Right lung (tissue), 5 donors: ENCODE results near the gene NLRC3. TPM values are rescaled to one million over a fixed set of nuclear protein-coding genes. Genes with fewer than 3 reads are reported as not detected.

Source experiments
- DNase-seq, 2 donors: peaks; one replicate each; pipeline ENCODE4 v3.0.0-alpha.2; 2013
- polyA plus RNA-seq, 5 donors: library from polyadenylated mRNA; unstranded; fragments of 120-200 nt; gene quantifications; one replicate each; pipeline versions ENCODE4 v1.2.1 to v1.2.3, GENCODE V29; 2013; ENCODE audit warnings: inconsistent platforms in 1 of 5, low replicate concordance in 1 of 5; ENCODE audit not compliant: insufficient read length in 5 of 5, insufficient read depth in 1 of 5

Gene NLRC3
- polyA plus RNA-seq, 5 donors, result 2.5 to 4.1 (median 3.7) TPM

DNA sequence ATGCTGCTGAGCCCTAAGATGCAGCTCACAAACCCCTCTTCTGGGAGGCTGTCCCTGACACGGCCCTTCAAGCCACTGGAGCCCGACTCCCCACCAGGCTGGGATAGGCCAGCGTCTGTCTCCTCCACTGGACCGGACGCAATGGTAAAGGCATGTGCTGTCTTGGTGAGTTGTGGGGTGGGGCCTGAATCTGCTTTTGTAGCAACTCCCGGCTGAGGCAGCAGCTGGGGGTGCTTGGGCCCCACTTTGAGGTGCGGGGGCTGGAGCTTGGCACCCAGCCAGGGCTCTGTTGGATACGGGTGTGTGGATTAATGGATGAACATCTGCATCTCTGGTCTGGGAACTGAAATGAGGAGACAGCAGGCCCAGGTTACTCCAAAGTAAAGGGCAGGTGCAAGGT lies 3.5 kb upstream of the NLRC3 start:
- DNase-seq, result no peak

DNA sequence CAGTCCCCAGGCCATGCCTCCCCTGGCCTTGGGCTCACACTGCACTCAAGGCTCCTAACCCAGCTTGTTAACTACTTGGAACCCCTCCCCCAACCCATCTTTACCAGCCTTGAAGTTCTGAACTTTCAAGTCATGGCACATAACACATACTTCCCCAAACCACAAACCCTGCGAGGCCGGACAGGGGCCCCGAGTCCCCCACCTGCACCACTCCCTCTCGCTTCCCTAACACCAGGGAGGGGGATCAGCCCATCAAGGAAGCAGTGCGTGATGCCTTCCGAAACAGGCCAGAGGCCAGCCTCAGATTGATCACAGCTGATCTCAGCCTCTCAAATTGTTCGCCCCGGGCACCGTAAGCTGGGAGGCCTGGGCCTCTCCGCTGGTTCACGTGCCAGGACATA lies 3.0 kb upstream of the NLRC3 start:
- no peak for DNase-seq

DNA sequence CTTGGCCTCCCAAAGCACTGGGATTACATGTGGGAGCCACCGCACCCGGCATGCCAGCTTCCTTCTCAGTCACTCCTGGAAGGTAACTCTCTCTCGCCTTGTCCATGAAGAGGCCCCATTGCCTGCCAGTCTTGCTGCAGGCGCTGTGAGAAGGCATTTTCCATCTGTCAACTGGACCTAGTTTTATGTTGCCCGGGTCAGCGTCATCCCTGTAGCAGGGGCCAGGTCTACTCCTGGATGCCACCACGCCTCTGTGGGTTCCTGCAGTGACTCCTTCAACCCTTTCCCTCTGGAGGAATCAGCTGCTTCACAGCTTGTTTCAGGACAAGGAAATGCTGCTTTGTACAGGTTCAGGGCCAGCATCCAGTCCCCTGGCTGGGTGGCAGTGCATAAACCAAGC lies 2.6 kb upstream of the NLRC3 start:
- DNase-seq, result no peak

DNA sequence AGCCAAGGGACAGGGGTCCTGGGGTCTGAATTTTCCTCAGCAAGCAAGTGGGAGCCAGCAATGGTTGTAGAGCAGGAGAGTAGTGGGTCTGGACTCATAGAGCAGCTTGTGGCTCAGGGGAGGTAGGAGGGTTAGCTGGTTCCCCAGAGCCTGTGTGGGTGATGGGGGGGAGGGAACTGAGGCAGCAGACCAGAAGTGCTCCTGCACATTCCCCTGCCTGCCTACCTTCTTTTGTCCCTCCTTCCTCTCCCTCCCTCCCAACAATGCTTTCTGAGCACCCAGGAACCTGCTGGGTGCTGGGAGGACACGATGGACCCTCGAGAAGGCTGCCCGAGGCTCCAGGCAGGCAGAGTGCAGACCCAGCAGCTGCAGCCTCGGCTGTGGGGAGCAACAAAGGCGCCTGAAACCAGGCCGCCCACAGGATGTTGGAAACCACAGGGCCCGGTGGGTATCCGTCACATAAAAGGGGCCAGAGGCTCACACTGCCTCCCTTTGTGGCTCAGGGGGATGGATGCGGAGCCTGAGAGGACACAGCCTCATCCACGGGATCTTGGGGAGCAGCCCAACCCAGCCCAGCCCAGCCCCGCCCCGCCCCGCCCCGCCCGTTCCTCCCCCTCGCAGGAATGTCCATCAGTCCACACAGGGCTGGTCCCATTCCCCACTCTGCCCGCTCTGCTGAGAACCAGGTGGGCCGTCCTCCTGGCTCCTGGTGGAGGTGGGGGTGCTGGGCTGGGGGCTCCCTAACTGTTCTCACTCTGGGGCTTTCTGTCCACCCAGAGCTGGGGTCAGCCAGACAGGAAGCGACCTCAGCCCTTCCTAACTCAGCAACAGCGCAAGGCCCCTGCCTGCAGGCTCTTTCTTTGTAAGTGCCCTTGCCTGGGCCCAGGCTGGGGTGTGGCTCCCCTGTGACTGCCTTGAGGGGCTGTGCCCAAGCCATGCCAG lies 1.7 kb upstream of the NLRC3 start:
- no peak for DNase-seq

DNA sequence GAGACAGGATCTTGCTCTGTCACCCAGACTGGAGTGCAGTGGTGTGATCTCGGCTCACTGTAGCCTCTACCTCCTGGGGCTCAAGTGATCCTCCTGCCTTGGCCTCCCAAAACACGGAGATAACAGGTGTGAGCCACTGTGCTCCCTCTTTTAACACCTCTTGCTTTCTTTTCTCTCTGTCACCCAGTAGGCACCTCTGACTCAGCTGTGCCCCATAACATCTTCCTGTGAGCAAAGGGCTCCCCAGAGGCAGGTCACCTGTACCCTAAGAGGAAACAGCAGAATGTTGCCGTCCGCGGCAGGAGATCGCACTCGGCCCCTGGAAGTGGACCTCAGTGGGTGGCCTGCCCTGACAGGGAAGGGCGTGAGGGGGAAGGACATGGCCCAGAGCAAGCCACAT lies 918 bp upstream of the NLRC3 start:
- no peak for DNase-seq

DNA sequence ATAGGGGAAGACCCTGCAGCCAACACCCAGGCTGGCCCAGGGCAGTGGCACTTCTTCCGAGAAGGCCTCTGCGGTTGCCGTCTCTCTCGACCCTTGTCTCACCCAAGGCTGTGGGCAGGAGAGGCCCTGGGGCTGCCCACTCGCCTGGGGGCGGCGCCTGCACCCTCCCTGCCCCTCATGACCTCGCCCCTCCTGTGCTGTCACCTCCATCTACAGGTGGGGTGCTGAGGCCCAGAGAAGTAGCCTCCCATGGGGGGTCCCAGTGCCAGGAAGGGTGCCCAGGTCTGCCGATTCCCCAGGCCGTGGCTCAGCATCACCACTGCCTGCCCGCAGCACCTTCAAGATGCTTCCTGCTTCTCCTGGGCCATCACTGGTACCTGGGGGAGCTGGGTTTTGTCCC lies 992 bp downstream of the NLRC3 start:
- no peak for DNase-seq

DNA sequence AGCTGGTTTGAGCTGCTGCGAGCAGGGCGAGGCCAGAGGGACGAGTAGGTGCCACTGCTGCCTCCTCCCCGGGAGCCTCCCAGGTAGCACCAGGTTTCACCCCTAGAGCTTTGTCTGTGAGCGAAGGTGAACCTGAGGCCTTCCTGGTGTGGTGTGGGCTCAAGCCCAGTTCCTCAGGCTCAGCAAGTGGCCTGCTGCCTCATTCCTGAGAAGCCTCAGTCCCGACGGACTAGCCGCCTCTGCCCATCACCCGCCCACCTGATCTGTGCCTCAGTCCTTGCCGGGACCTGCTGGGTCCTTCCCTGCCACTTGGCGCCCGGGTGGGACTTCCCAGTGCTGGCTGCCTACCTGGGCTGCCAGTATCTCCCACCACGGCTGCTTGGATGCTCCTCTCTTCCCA lies 1.7 kb downstream of the NLRC3 start:
- no peak for DNase-seq

DNA sequence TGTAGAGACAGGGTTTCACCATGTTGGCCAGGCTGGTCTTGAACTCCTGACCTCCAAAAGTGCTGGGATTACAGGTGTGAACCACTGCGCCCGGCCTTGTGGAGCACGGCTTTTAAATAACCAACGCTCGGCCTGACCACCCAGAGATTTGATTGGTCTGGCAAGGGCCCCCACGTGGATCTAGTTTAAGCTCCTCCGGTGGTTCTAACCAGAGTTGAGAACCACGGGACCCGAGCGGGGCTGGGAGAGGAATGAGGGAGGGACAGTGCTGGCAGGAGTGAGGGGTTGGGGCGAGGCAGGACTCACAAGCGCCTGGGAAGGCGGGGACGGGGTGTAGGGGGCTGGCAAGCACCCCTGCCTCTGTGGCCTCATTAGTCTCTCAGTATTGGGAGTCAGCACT lies 3.0 kb downstream of the NLRC3 start:
- no peak for DNase-seq

DNA sequence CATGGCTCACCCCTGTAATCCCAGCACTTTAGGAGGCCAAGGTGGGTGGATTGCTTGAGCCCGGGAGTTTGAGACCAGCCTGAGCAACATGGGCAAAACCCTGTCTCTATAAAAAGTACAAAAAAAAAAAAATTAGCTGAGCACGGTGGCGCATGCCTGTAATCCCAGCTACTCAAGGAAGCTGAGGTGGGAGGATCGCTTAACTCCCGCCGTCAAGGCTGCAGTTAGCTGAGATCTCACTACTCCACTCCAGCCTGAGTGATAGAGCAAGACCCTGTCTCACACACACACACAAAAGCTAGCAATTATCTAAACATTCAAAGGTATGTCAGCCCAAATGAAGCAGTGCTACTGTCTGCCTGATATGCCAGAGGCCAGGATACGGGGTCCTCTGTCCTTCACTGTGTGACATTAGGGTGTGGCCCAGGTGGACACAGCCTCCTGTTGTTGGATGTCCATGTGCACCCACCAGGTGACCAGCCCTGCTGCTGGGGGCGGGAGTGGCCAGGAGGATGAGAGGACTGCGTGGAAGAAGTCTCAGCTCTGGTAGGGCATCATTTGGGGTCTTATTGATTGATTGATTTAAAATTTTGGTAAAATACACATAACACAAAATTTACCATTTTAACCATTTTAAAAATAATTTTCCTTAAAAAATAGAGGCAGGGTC lies 3.9 kb downstream of the NLRC3 start:
- no peak for DNase-seq

DNA sequence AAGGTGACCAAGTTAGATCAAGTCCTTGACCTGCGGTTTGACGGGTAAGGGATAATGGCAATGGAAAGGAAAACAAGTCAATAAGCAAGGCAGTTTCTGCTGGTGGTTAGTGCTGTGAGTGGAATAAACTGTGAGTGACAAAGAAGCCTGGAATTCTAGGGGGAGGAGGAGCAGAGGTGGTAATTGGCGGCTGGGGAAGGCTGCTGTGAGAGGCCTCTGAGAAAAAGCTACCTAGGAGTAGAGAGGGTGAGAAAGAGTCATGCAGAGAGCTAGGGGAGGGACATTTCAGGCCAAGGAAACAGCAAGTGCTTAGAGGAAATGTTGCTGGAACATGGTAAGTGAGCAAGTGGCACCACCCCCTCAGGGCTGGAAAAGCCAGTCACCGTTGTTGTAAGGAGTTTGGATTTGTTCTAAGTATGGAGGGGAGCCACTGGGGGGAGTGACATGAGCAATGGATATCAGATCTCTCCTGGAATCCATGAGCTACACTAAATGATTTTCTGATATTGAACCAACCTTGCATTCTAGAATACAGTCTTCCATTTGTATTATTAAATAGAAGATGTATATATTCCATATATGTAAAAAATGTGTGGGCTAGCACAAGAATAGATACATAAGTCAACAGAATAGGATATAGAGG lies 6.7 kb downstream of the NLRC3 start:
- no peak for DNase-seq

DNA sequence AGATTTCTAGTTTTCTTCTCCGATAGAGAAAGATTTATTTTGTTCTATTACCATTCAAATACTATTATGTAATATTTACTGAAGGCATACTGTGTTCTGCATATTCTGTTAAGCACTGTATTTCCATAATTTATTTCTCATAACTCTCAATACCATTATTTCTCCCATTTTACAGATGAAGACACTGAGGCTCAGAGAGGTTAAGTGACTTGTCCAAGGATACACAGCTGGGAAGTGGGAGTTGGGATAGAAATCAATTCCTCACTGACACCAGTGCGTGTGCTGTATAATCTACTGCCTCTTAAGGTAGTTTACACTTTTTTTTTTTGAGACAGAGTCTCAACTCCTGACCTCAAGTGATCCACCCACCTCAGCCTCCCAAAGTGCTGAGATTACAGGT lies 7.4 kb downstream of the NLRC3 start:
- no peak for DNase-seq

DNA sequence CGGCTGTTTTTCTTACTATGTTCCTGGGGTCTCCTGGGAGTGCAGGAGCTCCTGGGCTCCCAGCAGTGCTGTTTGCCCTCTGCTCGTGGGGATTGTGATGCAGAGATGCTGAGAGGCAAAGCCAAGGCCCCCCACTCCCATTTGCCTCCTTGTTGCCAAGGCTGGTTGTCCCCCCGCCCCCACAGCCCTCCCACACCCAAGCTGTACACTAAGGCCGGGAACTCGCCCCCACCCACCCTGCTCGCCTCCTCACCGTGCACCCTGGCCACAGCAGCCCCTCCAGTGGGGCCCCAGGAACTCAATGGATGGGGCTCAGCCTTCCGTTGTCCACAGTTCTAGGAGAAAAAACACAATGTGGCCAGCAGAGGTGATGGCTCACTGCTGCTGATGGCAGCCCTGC lies 10.2 kb downstream of the NLRC3 start:
- no peak for DNase-seq

DNA sequence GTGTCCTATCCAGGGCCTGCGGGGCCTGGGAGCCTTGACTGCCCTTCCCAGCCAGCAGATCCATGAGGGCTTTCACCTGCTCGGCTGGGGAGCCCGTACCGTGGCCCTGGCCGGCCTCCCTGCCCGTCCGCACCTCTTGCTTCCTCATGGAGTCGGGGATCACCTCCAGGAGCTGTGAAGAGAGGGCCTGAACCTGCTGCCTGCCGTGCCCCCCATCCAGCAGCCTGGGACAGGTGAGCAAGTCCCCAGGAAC lies 12.4 kb downstream of the NLRC3 start:
- DNase-seq, result no peak

DNA sequence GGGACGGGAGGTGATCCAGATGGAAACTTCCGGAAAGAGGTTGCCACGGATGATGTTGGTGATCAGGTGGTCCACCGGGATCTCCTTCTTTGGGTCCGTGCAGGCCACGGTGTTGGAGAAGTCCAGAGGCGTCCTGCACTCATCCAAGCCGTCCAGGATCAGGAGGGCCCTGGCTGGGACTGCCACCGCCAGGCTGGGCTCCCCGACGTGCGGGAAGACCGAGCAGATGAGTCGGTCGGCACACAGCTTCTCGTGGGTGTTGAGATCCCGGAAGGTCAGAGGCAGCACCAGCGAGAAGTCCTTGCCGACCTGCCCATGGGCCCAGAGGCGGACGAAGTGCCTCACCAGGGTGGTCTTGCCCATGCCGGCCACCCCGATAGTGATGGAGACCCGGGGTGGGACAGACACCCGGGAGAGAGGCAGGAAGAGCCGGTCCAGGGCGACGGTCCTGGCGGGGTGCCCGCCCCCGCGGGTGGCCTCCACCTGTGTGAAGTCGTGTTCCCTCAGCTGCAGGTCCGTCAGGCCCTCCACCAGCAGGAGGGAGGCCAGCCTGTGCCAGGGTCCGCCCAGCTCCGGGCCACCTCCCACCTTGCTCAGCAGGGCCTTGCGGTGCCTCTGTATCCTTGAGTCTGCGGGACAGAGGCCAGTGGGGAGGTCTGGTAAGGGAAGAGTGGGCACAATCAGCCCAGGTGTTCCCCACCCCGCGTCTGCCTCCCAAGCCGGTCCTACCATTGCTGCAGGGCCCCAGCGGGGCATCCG lies 12.9 kb downstream of the NLRC3 start:
- DNase-seq, result no peak

DNA sequence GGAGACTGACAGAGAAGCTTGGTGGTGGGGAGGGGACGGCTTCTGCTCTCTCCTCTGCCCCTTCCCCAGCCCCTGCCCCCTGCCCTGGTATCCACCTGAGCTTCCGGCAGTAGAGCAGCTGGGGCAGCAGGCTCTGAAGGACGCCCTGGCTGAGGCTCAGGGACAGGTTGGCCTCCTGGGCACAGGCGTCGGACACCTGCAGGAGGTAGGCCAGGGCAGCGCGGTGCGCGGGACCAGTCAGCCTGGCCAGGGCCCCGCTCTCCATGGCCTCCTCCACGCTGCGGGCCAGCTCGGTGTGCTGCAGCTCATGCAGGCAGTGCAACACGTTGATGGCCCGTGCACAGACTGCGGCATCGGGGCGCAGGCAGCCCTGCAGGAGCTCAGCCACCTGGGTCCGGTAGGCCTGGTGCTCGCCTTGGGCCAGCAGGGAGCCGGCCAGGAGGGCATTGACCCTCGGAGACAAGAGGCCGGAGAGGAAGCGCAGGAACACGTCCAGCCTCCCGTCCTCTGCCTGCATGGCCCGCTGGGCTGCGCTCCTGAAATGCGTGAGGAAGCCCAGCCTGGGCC lies 14.2 kb downstream of the NLRC3 start:
- DNase-seq, result no peak

DNA sequence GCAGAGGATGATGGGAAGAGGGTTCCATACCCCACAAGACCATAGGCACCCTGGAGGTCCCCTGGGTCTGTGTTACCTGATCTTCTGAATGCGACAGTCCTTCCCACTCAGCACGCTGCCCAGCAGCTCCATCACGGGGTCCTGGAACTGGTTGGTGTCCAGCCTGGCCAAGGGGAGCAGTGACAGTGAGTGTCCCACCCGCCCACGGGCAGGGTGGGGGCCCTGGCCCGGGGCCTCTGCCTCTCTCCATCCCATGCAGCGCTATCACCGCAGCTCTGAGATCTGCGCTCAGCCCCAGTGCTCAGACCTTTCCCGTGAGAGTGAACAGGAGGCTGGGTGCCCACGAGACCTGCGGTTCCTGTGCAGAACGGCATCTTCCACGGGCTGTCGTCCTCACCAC lies 15.6 kb downstream of the NLRC3 start:
- no peak for DNase-seq

DNA sequence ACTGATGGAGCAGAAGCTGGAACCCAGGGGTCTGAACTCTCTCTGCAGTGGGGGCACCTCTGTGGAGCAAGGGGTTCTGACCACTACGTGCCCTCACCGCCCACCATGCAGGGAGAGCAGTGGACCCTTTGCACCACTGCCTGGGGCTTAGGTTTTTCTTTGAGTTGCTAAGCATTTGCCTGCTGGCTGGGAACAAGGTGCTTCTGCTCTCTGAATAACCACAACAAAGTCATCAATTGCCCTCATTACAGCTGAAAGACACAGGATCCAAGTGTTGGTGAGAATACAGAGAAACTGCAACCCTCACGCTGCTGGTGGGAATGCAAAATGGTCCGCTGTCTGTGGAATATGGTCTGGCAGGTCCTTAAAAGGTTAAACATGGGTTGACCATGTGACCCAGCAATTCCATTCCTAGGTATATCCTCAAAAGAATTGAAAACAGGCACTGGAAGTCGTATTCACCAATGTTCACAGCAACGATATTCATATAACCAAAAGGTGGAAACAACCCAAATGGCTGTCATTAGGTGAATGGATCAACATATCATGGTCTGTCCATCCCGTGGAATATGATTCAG lies 22.8 kb downstream of the NLRC3 start:
- DNase-seq, result no peak

DNA sequence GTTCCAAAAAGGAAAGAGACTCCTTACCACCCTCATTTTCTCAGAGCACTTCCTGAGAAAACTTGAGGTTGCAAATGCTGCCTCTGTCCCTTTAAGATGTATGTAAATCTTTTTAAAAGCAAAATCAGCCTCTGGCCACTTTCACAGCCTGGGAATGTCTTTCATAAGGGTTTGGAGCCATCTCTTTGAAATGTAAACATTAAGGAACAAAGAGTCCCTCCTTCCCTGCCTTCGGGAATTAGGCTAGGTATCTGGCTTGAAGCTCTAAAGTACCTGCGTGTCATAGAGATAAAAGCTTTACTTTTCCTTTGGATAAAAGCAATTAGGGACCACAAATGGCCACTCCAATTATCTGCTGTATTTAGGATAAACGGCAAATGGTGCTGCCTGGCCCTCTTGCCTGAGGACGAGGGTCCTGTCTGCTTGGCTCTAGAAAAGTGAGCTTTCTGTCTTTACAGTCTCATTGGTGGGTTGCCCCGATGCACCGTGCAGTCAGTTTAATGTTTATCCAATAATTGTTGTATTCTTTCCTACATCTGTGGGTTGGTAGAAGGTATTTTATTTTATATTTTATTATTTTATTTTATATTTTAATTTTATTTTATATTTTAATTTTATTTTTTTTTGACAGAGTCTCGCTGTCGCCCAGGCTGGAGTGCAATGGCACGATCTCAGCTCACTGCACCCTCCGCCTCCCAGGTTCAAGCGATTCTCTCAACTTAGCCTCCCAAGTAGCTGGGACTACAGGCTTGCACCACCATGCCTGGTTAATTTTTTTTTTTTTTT lies 23.9 kb downstream of the NLRC3 start:
- DNase-seq, result no peak

DNA sequence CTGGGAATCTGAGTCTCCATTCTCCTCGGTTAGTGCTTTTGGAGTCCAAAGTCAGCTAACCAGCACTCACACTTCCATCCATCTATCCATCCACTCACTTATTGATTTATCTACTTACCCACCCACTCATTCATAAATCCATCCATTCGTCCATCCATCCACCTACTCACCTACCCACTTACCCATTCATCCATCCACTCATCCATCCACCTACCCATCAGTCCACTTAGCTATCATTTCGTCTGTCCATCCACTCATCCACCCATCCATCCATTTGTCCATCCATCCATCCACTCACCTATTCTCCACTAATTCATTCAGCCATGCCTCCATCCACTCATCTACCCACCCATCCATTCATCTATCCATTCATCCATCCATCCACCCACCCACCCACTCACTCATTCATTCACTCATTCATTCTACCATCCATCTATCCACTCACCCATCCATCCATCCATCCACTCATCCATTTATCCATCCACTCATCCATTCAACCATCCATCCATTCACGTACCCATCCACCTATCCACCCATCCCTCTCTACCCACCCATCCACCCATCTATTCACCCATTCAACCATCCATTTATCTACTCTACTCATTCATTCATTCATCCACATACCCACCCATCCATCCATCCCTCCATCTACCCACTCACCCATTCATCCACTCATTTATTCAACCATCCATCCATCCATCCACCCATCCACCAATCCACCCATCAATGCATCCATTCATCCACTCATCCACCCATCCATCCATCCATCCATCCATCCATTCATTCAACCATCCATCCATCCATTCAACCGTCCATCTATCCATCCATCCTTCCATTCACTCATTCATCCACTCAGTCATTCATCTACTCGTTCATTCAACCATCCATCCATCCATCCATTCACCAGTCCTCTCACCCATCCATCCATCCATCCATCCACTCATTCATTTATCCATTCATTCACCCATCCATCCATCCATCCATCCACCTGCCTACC lies 26.1 kb downstream of the NLRC3 start:
- no peak for DNase-seq

DNA sequence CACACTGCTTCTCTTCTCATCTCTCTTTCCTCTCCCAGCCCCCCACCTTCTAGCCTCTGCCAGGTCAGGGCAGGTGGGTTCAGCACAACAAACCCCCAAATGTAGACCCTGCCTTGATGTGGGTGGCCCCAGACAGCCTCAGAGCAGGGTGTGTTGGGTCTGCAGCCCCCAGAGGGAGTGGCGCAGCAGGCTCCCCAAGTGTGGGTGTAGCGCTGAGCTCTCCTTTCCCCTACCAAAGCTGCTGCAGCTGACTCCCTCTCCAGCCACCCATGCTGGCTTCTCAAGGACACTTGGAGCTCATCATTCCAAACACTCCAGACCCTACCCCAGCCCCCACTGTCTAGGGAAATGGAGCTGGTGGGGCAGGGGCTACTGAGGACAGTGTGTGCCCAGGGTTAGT lies 27.3 kb downstream of the NLRC3 start:
- no peak for DNase-seq
